HEK293T (cell line): Measurements from ENCODE around the gene NRXN2.

Experiments used
- BHLHE40 ChIP-seq: fragments of 450-650 bp; IDR thresholded peaks from 2 replicates; pipeline ENCODE4 v1.6.1; 2016; ENCODE audit warnings: mild to moderate bottlenecking, moderate library complexity, borderline replicate concordance
- FOXM1 ChIP-seq: fragments of 450-650 bp; IDR thresholded peaks from 2 replicates; pipeline ENCODE4 v1.6.1; 2017; ENCODE audit warnings: mild to moderate bottlenecking, borderline replicate concordance
- LEF1 ChIP-seq: fragments of 450-650 bp; IDR thresholded peaks from 2 replicates; pipeline ENCODE4 v1.6.1; 2017; ENCODE audit warnings: mild to moderate bottlenecking, borderline replicate concordance
- SP1 ChIP-seq: fragments of 450-650 bp; IDR thresholded peaks from 2 replicates; pipeline ENCODE4 v1.6.1; 2017
- SUZ12 ChIP-seq: fragments of 450-650 bp; IDR thresholded peaks from 2 replicates; pipeline ENCODE4 v1.6.1; 2016; ENCODE audit warnings: mild to moderate bottlenecking

- TF ChIP-seq BHLHE40 (no peak), FOXM1 (no peak), SUZ12 (no peak), SP1 (no peak), LEF1 (no peak)
Observed at GRCh38 chr11:64638018-64638665, 84.9 kb downstream of the NRXN2 start.
